Renal cortical epithelial cell (primary cell): ENCODE data around the gene GOLGA2. TPM values are rescaled to one million over a fixed set of nuclear protein-coding genes. Genes with fewer than 3 reads are reported as not detected.

Experiments
- DNase-seq: peaks from one replicate; pipeline ENCODE4 v3.0.0-alpha.2; 2011; ENCODE audit warnings: low read depth
- total RNA-seq: library from RNA; depleted of rRNA; stranded (reverse); fragments of >200 nt; gene quantifications from 2 replicates; pipeline ENCODE4 v1.2.3, GENCODE V29; 2014

The GOLGA2 gene
- total RNA-seq, 1 donor from 2014 or later, result 89.6 TPM

DNA sequence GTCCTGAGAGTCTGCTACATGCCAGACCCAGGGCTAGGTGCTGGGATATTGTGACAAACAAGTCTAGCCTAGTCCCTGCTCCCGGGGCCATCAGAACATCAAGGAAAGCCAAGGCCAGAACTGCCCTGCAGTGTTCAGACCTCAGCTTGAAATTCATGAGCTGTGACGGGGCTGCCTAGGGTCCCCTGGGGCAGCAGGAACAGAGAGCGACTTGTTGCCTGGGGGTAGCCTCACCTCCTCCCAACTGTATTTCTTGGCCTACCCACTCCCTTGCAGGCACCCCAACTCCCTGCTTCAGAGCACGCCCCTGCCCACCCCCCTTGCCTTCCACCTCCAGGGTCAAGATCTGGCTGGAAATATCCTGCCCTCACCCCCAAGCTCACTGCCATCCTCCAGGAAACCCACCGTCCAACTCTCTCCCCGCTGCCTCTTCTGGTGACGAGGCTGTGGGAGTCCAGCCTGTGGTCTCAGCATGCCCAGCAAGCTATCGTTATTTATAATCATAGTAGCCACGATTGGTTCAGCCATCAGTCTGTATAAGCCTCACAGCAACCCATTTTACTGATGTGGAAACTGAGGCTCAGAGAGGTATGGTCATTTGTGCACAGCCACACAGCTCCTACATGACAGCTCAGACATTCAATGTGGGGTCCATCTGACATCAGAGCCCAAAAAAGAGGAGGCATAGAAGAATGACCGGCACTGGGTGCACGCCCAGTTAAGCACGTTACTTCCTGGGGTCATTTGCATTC is 61.9 kb downstream of the GOLGA2 start:
- no peak for DNase-seq

GRCh38 chr9:128211981-128212281 is 63.9 kb downstream of the GOLGA2 start:
- no peak for DNase-seq

DNA sequence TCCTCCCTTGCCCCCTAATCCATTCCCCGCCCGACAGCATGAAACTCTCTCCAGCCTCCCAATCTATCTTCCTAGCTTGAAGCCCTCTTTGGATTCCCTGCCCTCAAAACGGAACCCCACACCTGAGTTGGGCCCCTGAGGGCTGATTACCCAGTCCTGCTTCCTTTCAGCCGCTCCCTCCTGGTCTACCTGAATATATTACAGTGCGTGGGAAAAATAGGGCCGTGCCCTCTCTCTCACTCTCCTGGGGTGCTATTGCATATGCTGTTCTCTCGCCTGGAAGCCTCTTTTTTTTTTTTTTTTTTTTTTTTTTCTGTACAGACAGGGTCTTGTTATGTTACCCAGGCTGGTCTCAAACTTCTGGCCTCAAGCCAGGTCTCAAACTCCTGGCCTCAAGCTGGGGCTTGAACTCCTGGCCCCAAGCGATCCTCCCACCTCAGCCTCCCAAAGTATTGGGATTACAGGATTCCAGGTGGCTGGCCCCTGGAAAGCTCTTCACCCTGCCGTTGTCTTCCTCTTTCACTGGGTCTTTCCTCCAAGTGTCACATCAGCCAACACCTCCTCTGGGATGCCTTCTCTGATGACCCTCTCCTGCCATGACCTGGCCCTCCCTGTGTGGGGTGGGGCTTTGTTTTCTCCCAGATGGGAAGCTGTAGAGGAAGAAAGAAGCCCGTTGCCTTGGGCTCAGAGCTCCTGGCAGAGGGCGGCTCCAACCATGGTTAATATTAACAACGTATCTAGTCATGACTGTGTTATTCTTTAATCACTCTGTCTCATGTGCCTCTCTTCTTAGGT is 64.4 kb downstream of the GOLGA2 start:
- peak; percentile 86 for DNase-seq

- no peak for DNase-seq
These were observed 66.7 kb downstream of the GOLGA2 start for GRCh38 chr9:128208946-128209669.

- DNase-seq, result no peak
These were observed 67.4 kb downstream of the GOLGA2 start for GRCh38 chr9:128208386-128208785.

- DNase-seq, result no peak
These were observed 68.6 kb downstream of the GOLGA2 start for GRCh38 chr9:128206916-128207910.

- no peak for DNase-seq
These were observed 69.3 kb downstream of the GOLGA2 start for GRCh38 chr9:128206484-128206883.

Other genes starting within 250 kb of the GOLGA2 start
- 7.6 and 13.5 TPM in 2 replicates for gene NAIF1, start 208.7 kb downstream of the GOLGA2 start, total RNA-seq
- gene SLC25A25, start 207.8 kb downstream of the GOLGA2 start, total RNA-seq, result 9.8 and 12.3 TPM in 2 replicates
- 80.0 and 96.9 TPM in 2 replicates for gene PTGES2, start 148.3 kb downstream of the GOLGA2 start, total RNA-seq
- 23.6 and 38.2 TPM in 2 replicates for gene LCN2, start 126.6 kb downstream of the GOLGA2 start, total RNA-seq
- gene BBLN, start 115.7 kb downstream of the GOLGA2 start, total RNA-seq, result 60.3 and 79.9 TPM in 2 replicates
- gene CIZ1, start 84.4 kb downstream of the GOLGA2 start, total RNA-seq, result 10.9 and 38.1 TPM in 2 replicates
- gene DNM1, start 72.6 kb downstream of the GOLGA2 start, total RNA-seq, result 9.2 and 33.5 TPM in 2 replicates
- gene SWI5, start 269 bp upstream of the GOLGA2 start, total RNA-seq, result 15.5 and 22.6 TPM in 2 replicates
- 15.2 and 17.4 TPM in 2 replicates for gene TRUB2, start 46.4 kb upstream of the GOLGA2 start, total RNA-seq
- gene COQ4, start 46.8 kb upstream of the GOLGA2 start, total RNA-seq, result 35.5 and 38.2 TPM in 2 replicates
- 27.6 and 47.5 TPM in 2 replicates for gene SLC27A4, start 64.5 kb upstream of the GOLGA2 start, total RNA-seq
- gene URM1, start 95.4 kb upstream of the GOLGA2 start, total RNA-seq, result 21.9 and 43.7 TPM in 2 replicates
- 43.4 and 50.4 TPM in 2 replicates for gene CERCAM, start 144.8 kb upstream of the GOLGA2 start, total RNA-seq
- 21.7 and 37.2 TPM in 2 replicates for gene ODF2, start 180.0 kb upstream of the GOLGA2 start, total RNA-seq
- 19.1 and 29.2 TPM in 2 replicates for gene GLE1, start 228.7 kb upstream of the GOLGA2 start, total RNA-seq